ENCODE results near the gene ZNF417. TPM values are rescaled to one million over a fixed set of nuclear protein-coding genes. Genes with fewer than 3 reads are reported as not detected.

The ZNF417 gene
- total and polyA plus RNA-seq, 2 of the 8 experiments (the other 6 are each of a cell fraction or from before 2014, with no cell fraction given) = 5.4 to 19.2 TPM

DNA sequence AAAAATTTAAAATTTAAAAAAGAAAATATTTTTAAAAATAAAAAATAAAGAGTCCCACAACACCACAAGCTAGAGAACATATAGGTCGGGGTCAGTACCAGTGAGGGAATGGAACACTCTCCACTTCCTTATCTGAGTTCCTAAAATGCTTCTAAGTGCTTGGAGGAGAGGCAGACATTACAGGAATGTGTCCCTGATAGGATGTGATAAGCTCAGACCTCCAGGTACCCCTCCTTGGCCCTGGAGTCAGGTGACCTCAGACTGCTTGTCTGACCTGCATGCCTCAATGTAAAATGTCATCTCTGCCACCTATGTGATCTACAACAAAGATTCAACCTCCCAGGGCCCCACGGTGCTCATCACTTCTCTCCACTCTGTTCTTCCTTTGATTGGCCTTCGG lies 30.3 kb downstream of the ZNF417 start:
- no peak overlapping the region for H2BK12ac ChIP-seq (ENCODE audit: low read depth, low read length)
- H4K20me1 ChIP-seq (replicated peaks in 1 of 2; ENCODE audit: control insufficient read depth in 1 of 2, insufficient read depth in 2 of 2, low read length in 2 of 2) = peaks cover 7 to 10% of the 10 kb centered on the region in 2 experiments
- no peaks in the 10 kb centered on the region for H3K9me3 ChIP-seq (ENCODE audit: insufficient read depth in 2 of 2, low read depth in 1 of 2, low read length in 1 of 2)
- no peak overlapping the region for H2AK5ac ChIP-seq (ENCODE audit: low read depth, low read length)
- no peak overlapping the region for H3K14ac ChIP-seq (ENCODE audit: insufficient read length)
- no peaks in the 10 kb centered on the region for H3K79me1 ChIP-seq (ENCODE audit: low read depth, low read length)
- no peak overlapping the region for H2BK20ac ChIP-seq (ENCODE audit: low read length)
- peak in 1 of 2 experiments; percentile 42; a peak in 1 of 3 replicates for TF ChIP-seq POLR2A (IDR thresholded peaks at IDR 0.05; ENCODE audit: control extremely low read depth in 1 of 2, low read depth in 2 of 2, low read length in 2 of 2)
- TF ChIP-seq EGR1 (IDR thresholded peaks at IDR 0.05; ENCODE audit: borderline replicate concordance, low read depth, low read length) = no peak
- peak; percentile 39; the same call in 1 of the 2 replicates for TF ChIP-seq POLR2AphosphoS5 (IDR thresholded peaks at IDR 0.05; ENCODE audit: low read depth, low read length)
- TF ChIP-seq RAD21 (IDR thresholded peaks at IDR 0.05 in 1 of 2, conservative IDR thresholded peaks at IDR 0.05 in 1 of 2; ENCODE audit: low read depth in 2 of 2, low read length in 2 of 2) = no peak
- ChIA-PET POLR2A (ENCODE audit: partially characterized antibody) (interaction anchor here (0.6 to 11.1 kb wide), 8 partner anchors 9 to 469 kb away, joined by 3 to 103 read pairs (median 16); partner anchors contain the start of gene ZNF587), CTCF (ENCODE audit: partially characterized antibody) (no interaction called here)
- no peak overlapping the region for H3K18ac ChIP-seq (ENCODE audit: extremely low read depth, low read length)
- no peak overlapping the region for H3K27ac ChIP-seq (ENCODE audit: low read depth, low read length)
- peaks cover 0 to 26% (median 12%) of the 10 kb centered on the region in 4 experiments; a peak in 5 of 8 replicates for H3K36me3 ChIP-seq (ENCODE audit: control insufficient read depth in 2 of 4, insufficient read depth in 4 of 4, low read length in 3 of 4)
- H3K23me2 ChIP-seq (ENCODE audit: low read depth, low read length) = peaks cover 3% of the 10 kb centered on the region; the same call in 1 of the 2 replicates
- peaks cover 3 to 18% (median 10%) of the 10 kb centered on the region in 4 experiments; a peak in 6 of 7 replicates for H3K4me1 ChIP-seq (replicated peaks in 1 of 4; ENCODE audit: control insufficient read depth in 3 of 4, insufficient read depth in 4 of 4, low read length in 3 of 4)
- H3K4me3 ChIP-seq (ENCODE audit: extremely low read depth in 1 of 4, insufficient read depth in 2 of 4, low read depth in 3 of 4, low read length in 4 of 4) = peak overlapping the region; percentile 89 to 97 (median 96); a peak in 4 of 8 replicates
- H3K79me2 ChIP-seq (ENCODE audit: control insufficient read depth in 1 of 2, insufficient read depth in 2 of 2, low read length in 2 of 2) = peaks cover 45 to 65% of the 10 kb centered on the region in 2 experiments
- no peak overlapping the region for H4K91ac ChIP-seq (replicated peaks; ENCODE audit: insufficient read length, low read length)
- no peak overlapping the region for H2BK15ac ChIP-seq (ENCODE audit: low read length)
- H3K23ac ChIP-seq (ENCODE audit: insufficient read length) = no peak overlapping the region
- DNase-seq (ENCODE audit: low read depth in 1 of 2, low spot score in 2 of 2) (no peak), FAIRE-seq (no peak)
- H3K27me3 ChIP-seq (replicated peaks in 1 of 4; ENCODE audit: control insufficient read depth in 3 of 4, extremely low read depth in 1 of 4, insufficient read depth in 3 of 4, low read length in 3 of 4) = no peaks in the 10 kb centered on the region
- no peak overlapping the region for H3K56ac ChIP-seq (replicated peaks; ENCODE audit: insufficient read length, low read depth, low read length)
- peak overlapping the region in 1 of 4 experiments; percentile 16; a peak in 2 of 7 replicates for H3K9ac ChIP-seq (replicated peaks in 1 of 4; ENCODE audit: extremely low read depth in 1 of 4, low read depth in 3 of 4, low read length in 3 of 4)
- peak overlapping the region; percentile 64 to 79 for H3K4me2 ChIP-seq (ENCODE audit: insufficient read depth in 1 of 2, low read depth in 2 of 2, low read length in 2 of 2)
- peak overlapping the region; percentile 3; the same call in 1 of the 2 replicates for H2BK5ac ChIP-seq (ENCODE audit: low read depth, low read length)
- H4K5ac ChIP-seq (ENCODE audit: insufficient read length, low read depth, low read length) = peak overlapping the region; percentile 45
- no peak overlapping the region for H4K8ac ChIP-seq (ENCODE audit: extremely low read depth, insufficient read depth, low read length)
- H2AFZ ChIP-seq (ENCODE audit: low read length) = no peak overlapping the region
- 78% methylated on average over 3 of the region's 3 CpGs; no CpG with 5 or more reads in 1 of the 2 experiments for WGBS, 2 experiments (ENCODE audit: extremely low coverage in 1 of 2, insufficient coverage in 1 of 2, insufficient read length in 1 of 2, insufficient replicate concordance in 2 of 2, low coverage in 1 of 2, low lambda C conversion rate in 2 of 2, missing lambda C conversion rate in 1 of 2)
- no peak overlapping the region for H2BK120ac ChIP-seq (replicated peaks; ENCODE audit: low read depth, low read length)
- no peak overlapping the region for H3K4ac ChIP-seq (replicated peaks; ENCODE audit: insufficient read length, low read depth, low read length)
